ENCODE data around the gene BIN1. TPM values are rescaled to one million over a fixed set of nuclear protein-coding genes. Genes with fewer than 3 reads are reported as not detected.

BIN1 gene
- total and polyA plus RNA-seq, 2 of the 4 experiments (the other 2 are of a cell fraction) = 18.1 to 25.7 TPM

- no peak overlapping the region for H3K4me3 ChIP-seq (ENCODE audit: insufficient read depth, low read depth, low read length)
- DNase-seq (no peak), ATAC-seq (ENCODE audit: low read depth) (no peak; the same call in 1 of the 2 replicates)
- H3K14ac ChIP-seq (replicated peaks; ENCODE audit: low read depth, low read length) = no peak overlapping the region
- no peak overlapping the region for H2BK15ac ChIP-seq (ENCODE audit: low read depth, low read length)
- H3K4ac ChIP-seq (ENCODE audit: low read depth, low read length) = no peak overlapping the region
- H4K20me1 ChIP-seq (ENCODE audit: insufficient read depth, low read length) = peaks cover 22% of the 10 kb centered on the region
- no peak overlapping the region for H4K5ac ChIP-seq (ENCODE audit: low read depth, low read length)
- H3K4me2 ChIP-seq (ENCODE audit: low read depth, low read length) = no peak overlapping the region
- no peak overlapping the region for H2BK20ac ChIP-seq (ENCODE audit: low read depth, low read length)
- peaks cover 0 to 12% of the 10 kb centered on the region in 2 experiments; a peak in 2 of 4 replicates for H3K79me1 ChIP-seq (ENCODE audit: low read depth in 1 of 2, low read length in 2 of 2)
- no peak for TF ChIP-seq MAZ (IDR thresholded peaks at IDR 0.05; ENCODE audit: borderline replicate concordance, low read depth, low read length)
- 0 out of 2 replicates have a peak, but pooled peaks have one; percentile 6 for TF ChIP-seq CTCF (conservative IDR thresholded peaks at IDR 0.05; ENCODE audit: low read depth, low read length)
- TF ChIP-seq NFE2L2 (IDR thresholded peaks at IDR 0.05; ENCODE audit: low read depth, low read length) = no peak
- no TSS peak for BruUV-seq (replicated peaks)
- H3K9me1 ChIP-seq (ENCODE audit: insufficient read depth, low read length) = no peaks in the 10 kb centered on the region
- H3K4me1 ChIP-seq (ENCODE audit: control insufficient read depth, insufficient read depth, low read length) = peaks cover 3% of the 10 kb centered on the region; the same call in 1 of the 2 replicates
- WGBS, 2 experiments (ENCODE audit: extremely low coverage in 2 of 2, insufficient read length in 1 of 2) = no CpG with 5 or more reads among the region's 9 CpGs
- no peak overlapping the region for H2AFZ ChIP-seq (replicated peaks; ENCODE audit: low read length, poor library complexity)
- in situ Hi-C loops (cut with MboI; ENCODE audit: low sequenced_read_pairs) (loop anchor here (5.0 kb wide), 1 partner anchor 80 kb away; no protein-coding TSS in a partner anchor), dilution Hi-C loops (cut with HindIII; ENCODE audit: low sequenced_read_pairs, unreplicated experiment) (no loop called here), intact Hi-C loops (cut with micrococcal nuclease) (no loop called here)
- POLR2A ChIA-PET (ENCODE audit: unreplicated experiment) = no interaction called here
- H3K9ac ChIP-seq (ENCODE audit: low read depth, low read length) = no peak overlapping the region
- no peak overlapping the region for H2BK120ac ChIP-seq (ENCODE audit: low read depth, low read length)
- H2AK5ac ChIP-seq (ENCODE audit: low read depth, low read length) = no peak overlapping the region
- H3K23ac ChIP-seq (ENCODE audit: low read depth, low read length) = no peak overlapping the region
- H2AK9ac ChIP-seq (replicated peaks; ENCODE audit: low read depth, low read length, poor library complexity) = peak overlapping the region; percentile 5
- CTCF ChIA-PET = no interaction called here
- H4K8ac ChIP-seq (ENCODE audit: low read depth in 2 of 2, low read length in 2 of 2) = no peak overlapping the region
- no peaks in the 10 kb centered on the region for H3K9me3 ChIP-seq (ENCODE audit: control insufficient read depth, insufficient read depth, low read length)
- no peak overlapping the region for H4K91ac ChIP-seq (ENCODE audit: insufficient read depth, low read depth, low read length)
- H3K27ac ChIP-seq (ENCODE audit: insufficient read depth, low read length) = no peak overlapping the region
- no peak overlapping the region for H3K56ac ChIP-seq (ENCODE audit: extremely low read depth, insufficient read depth, low read length)
- no peaks in the 10 kb centered on the region for H3K27me3 ChIP-seq (ENCODE audit: control insufficient read depth, insufficient read depth, low read length)
- H3K18ac ChIP-seq (ENCODE audit: low read depth, low read length) = no peak overlapping the region
- H3K36me3 ChIP-seq (ENCODE audit: control insufficient read depth, insufficient read depth, low read length) = peaks cover 25% of the 10 kb centered on the region
- no peak overlapping the region for H2BK5ac ChIP-seq (ENCODE audit: low read depth, low read length, poor library complexity, severe bottlenecking)
Observed at GRCh38 chr2:127072396-127072795, 34.6 kb downstream of the BIN1 start.

Data from IMR-90 (cell line).